Effector memory CD4-positive, alpha-beta T cell (primary cell): ENCODE measurements around the gene TMCO4.

Source experiments
- DNase-seq, 3 donors: peaks; one replicate each; pipeline ENCODE4 v3.0.0-alpha.2; 2020
- H3K27ac ChIP-seq: 2 replicates; pipeline ENCODE4 v1.7.0; 2013; ENCODE audit warnings: mild to moderate bottlenecking, low read length, moderate library complexity; ENCODE audit not compliant: insufficient read depth, poor library complexity, severe bottlenecking
- H3K27me3 ChIP-seq: replicated peaks from 2 replicates; pipeline ENCODE4 v1.7.0; 2013; ENCODE audit warnings: mild to moderate bottlenecking, low read length; ENCODE audit not compliant: insufficient read depth, control insufficient read depth, poor library complexity, severe bottlenecking
- H3K36me3 ChIP-seq: 2 replicates; pipeline ENCODE4 v1.7.0; 2013; ENCODE audit warnings: mild to moderate bottlenecking, low read length, moderate library complexity; ENCODE audit not compliant: control insufficient read depth, insufficient read depth
- H3K4me1 ChIP-seq: 2 replicates; pipeline ENCODE4 v1.7.0; 2013; ENCODE audit warnings: low read length, mild to moderate bottlenecking; ENCODE audit not compliant: control insufficient read depth, insufficient read depth, poor library complexity, severe bottlenecking
- H3K4me3 ChIP-seq: 2 replicates; pipeline ENCODE4 v1.7.0; 2013; ENCODE audit warnings: low read length, low read depth, mild to moderate bottlenecking; ENCODE audit not compliant: insufficient read depth, poor library complexity, severe bottlenecking
- H3K9me3 ChIP-seq: 2 replicates; pipeline ENCODE4 v1.7.0; 2013; ENCODE audit warnings: mild to moderate bottlenecking, low read length, moderate library complexity; ENCODE audit not compliant: control insufficient read depth

Gene TMCO4

DNA sequence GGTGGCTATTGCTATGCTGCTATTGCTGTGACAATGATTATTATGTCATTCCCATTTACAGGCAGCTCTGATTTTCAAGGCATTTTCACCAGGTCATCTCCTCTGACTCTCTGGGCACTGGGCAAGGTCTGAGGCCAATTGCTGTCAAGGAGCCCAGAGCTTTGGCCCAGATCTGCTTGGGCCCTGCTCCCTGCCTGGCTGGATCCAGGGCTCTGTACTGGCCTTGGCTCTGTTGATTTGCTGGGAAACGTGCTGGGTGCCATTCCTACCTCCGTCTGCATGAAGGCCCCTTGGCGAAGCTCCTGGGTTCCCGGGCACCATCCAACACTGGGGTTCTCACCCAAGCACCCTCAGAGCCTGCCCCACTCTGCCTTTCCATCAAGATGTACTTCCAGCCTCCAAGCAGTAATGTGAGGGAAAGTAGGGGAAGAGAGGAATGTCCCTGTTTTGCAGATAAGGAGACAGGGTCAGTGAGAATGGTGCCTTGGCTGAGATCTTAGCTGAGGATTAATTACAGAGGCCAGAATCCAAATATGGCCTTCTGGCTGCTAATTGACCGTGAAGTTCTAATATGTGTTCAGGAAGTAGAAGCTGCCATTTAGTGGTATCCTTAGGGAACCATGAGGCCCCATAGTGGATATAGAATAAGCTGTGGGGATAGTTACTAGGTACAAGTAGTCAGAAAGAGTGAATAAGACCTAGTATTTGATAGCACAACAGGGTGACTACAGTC is 71.1 kb downstream of the TMCO4 start:
- H3K27me3 ChIP-seq = no peaks in the 10 kb centered on the region
- no peak for DNase-seq

DNA sequence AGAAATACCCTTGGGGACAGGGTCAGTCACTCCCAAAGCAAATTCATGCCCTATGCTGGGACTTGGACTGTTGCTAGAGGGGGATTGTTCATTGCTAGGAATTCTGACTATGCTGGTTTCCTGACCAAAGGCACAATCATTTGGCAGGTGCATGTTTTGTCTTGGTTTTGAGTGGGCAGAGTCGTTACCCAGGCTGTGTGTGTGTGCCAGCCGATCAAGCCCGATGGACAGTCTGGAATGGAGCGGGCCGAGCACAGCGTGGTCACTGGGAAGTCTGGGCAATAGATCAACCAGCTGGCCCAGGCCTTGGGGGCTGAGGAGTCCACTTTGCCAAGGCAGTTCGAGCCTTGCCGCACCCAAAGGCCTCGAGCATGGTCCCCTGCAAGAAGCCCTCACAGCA is 74.1 kb downstream of the TMCO4 start:
- no peak overlapping the region for H3K27ac ChIP-seq
- no peaks in the 10 kb centered on the region for H3K27me3 ChIP-seq
- no peak for DNase-seq
- H3K9me3 ChIP-seq = peaks cover 4% of the 10 kb centered on the region
- H3K4me1 ChIP-seq = no peaks in the 10 kb centered on the region
- no peak overlapping the region for H3K4me3 ChIP-seq
- H3K36me3 ChIP-seq = peaks cover 8% of the 10 kb centered on the region

More for the DNA sequence above, 71.1 kb downstream of the TMCO4 start:
- H3K9me3 ChIP-seq = peaks cover 4% of the 10 kb centered on the region
- peaks cover 16% of the 10 kb centered on the region for H3K36me3 ChIP-seq
- no peak overlapping the region for H3K27ac ChIP-seq
- no peaks in the 10 kb centered on the region for H3K4me1 ChIP-seq
- no peak overlapping the region for H3K4me3 ChIP-seq

DNA sequence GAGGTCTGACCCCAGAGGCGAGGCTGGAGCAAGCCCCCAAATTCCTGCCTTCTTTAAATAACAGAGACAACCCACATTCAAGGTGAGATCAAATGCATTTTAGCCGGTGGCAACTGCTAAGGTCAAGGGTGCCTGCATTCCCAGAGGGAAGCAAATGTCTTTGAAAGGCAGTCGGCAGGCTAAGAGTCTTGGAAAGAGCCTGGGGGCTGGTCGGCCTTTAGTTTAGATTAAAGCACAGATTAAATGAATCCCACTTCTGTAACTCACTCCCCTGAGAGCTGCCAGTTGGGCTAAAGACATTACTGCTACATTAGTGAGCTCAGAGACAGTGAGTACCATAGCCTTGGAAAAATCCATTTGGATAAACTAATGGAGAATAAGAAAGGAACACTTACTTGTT is 75.8 kb downstream of the TMCO4 start:
- DNase-seq = no peak
- peaks cover 7% of the 10 kb centered on the region for H3K36me3 ChIP-seq
- no peaks in the 10 kb centered on the region for H3K9me3 ChIP-seq
- H3K4me3 ChIP-seq = no peak overlapping the region
- H3K4me1 ChIP-seq = no peaks in the 10 kb centered on the region
- H3K27ac ChIP-seq = no peak overlapping the region
- H3K27me3 ChIP-seq = no peaks in the 10 kb centered on the region

DNA sequence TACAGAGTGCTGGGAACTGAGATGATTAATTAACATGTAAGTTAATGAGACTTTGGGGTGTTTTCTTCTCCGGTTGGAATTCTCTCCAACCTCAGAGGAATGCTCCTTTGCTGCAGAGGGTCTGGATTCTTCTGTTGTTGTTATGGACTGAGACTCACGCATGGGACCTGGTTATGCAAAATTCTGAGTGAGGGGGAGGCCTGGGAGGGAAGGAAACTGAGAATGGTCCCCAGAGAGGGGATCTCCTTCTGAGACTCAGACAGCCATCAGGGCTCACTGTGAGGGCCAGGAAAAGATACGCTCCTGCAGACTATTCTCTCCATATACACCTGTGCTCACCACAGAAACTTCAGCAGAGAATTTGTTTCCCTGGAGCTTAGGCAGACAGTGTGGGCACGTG is 78.7 kb downstream of the TMCO4 start:
- Histone ChIP-seq H3K36me3 (no peaks in the 10 kb centered on the region), H3K4me1 (no peaks in the 10 kb centered on the region), H3K9me3 (no peaks in the 10 kb centered on the region), H3K27ac (no peak overlapping the region), H3K27me3 (no peaks in the 10 kb centered on the region), H3K4me3 (no peak overlapping the region)
- DNase-seq = no peak

DNA sequence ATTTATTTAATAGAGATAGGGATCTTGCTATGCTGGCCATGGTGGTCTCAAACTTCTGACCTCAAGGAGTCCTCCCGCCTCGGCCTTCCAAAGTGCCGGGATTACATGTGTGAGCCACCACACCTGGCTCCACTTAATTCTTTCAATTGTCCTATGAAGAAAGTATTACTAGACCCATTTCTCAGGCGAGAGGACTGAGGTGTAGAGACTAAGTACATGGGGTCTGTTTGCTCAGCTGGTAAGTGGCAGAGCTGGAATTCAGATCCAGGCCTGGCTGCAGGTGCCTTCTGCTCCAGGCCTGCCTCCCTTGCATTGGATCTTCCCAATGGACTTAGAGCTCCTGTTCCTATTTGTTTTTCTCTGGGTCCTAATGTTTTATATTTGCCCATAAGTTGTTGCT is 79.5 kb downstream of the TMCO4 start:
- H3K4me3 ChIP-seq = no peak overlapping the region
- H3K36me3 ChIP-seq = no peaks in the 10 kb centered on the region

DNA sequence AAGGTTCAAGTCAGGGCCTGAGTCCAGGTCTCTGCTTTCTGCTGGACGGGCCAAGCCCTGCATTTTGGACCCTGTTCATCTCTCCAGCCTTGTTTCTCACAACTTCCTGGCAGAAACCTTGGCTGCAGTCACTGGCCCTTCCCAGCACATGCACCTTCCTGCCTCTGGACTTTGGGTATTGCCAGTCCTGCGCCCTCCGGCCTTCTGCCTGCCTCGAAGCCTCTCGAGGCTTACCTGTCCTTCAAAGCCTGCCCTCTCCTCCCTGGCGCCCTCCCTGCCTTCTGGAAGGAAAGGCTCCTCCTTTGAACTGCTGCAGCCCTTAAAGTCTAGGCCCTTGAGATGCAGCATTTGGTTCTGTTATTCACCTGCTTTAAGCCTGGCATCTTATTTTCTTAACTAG is 82.2 kb downstream of the TMCO4 start:
- H3K4me3 ChIP-seq = no peak overlapping the region
- no peaks in the 10 kb centered on the region for H3K4me1 ChIP-seq
- DNase-seq = no peak
- H3K36me3 ChIP-seq = no peaks in the 10 kb centered on the region
- H3K9me3 ChIP-seq = no peaks in the 10 kb centered on the region
- H3K27ac ChIP-seq = no peak overlapping the region
- H3K27me3 ChIP-seq = no peaks in the 10 kb centered on the region

More for the DNA sequence above, 79.5 kb downstream of the TMCO4 start:
- Histone ChIP-seq H3K4me1 (no peaks in the 10 kb centered on the region), H3K9me3 (no peaks in the 10 kb centered on the region), H3K27ac (no peak overlapping the region), H3K27me3 (no peaks in the 10 kb centered on the region)
- DNase-seq = no peak

DNA sequence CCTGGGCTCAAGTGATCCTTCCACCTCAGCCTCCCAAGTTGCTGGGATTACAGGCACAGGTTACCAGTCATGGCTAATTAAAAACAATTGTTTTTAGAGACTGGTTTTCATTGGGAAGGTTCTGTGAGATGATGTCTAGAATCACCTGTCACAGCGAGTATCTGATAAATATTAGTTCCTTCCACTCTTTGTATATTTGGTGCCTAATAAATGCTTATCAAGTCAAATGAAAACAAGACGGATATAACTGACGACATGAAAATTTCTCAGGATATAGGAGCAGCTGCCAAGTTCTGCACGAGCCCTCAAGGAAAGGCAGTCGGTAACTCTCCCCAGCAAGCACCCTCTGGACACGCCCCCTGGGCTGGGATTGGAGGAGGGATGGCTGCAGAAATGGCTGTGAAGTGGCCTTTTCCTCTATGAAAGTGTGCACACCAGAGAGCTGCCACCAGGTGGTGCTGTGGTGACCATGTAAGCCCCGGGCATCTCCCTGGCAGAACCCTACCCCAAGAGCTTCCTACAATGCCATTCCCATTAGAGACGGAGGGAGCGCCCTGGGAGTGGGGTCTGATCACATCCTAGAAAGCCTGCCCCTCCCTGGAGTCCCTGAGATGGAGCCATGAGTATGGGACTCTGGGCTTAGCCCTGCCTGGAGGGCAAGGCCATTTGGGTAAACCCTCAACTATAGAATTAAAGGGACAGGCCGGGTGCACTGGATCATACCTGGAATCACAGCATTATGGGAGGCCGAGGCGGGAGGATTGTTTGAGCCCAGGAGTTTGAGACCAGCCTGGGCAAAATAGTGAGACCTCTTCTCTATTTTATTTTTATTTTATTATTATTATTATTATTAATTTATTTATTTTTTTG is 84.1 kb downstream of the TMCO4 start:
- DNase-seq = peak; percentile 43 to 65 (median 63)
- no peak overlapping the region for H3K4me3 ChIP-seq
- no peaks in the 10 kb centered on the region for H3K4me1 ChIP-seq
- no peak overlapping the region for H3K27ac ChIP-seq
- no peaks in the 10 kb centered on the region for H3K27me3 ChIP-seq
- H3K9me3 ChIP-seq = no peaks in the 10 kb centered on the region
- H3K36me3 ChIP-seq = no peaks in the 10 kb centered on the region

DNA sequence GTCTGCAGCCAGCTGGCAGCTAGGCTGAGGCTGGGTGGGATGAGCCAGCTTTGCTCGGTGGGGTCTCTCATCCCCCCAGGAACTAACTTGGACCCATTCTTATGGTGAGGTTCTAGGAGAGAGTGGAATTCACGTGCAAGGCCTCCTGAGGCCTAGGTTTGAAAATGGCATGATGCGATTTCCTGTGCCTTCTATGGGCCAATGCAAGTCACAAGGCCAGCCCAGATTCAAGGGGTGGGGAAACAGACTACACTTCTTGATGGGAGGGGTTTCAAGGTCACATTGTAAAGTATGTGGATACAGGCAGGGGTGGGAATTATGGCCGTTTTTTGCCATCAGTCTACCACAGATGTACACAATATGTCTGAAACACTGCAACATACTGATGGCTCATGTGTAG is 86.8 kb downstream of the TMCO4 start:
- no peaks in the 10 kb centered on the region for H3K9me3 ChIP-seq
- no peak overlapping the region for H3K27ac ChIP-seq
- no peak for DNase-seq
- H3K36me3 ChIP-seq = no peaks in the 10 kb centered on the region
- H3K4me1 ChIP-seq = no peaks in the 10 kb centered on the region
- no peak overlapping the region for H3K4me3 ChIP-seq
- no peaks in the 10 kb centered on the region for H3K27me3 ChIP-seq

DNA sequence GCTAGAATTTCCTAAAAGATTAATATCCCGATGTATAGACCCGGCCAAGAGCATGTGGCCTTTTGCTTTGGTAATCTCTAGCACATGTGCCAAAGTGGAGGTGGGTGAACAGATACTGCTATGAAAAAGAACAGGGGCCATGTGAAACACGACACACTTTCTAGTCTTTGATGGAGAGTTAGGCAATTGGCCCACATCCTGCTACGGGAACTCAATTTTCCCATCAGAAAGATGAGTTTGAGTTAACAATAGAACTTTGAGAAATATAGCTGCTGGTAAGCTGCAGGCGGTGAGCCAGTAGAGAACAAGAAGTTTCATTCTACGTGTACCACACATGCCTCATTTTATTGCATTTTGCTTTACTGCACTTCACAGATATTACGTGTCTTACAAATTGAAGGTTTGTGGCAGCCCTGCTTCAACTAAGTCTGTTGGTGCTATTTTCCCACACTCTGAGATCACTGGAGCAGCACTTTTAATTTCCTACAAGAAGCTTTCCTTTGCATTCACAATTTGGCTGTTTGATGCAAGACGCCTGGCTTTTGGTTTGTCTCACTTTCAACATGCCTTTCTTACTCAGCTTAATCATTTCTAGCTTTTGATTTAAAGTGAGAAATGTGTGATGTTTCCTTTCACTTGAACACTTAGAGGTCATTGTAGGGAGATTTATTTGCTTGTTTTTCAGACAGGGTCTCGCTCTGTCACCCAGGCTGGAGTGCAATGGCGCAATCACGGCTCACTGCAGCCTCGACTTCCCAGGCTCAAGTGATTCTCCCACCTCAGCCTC is 88.7 kb downstream of the TMCO4 start:
- Histone ChIP-seq H3K36me3 (no peaks in the 10 kb centered on the region), H3K9me3 (no peaks in the 10 kb centered on the region), H3K27me3 (no peaks in the 10 kb centered on the region), H3K4me1 (no peaks in the 10 kb centered on the region), H3K4me3 (no peak overlapping the region), H3K27ac (no peak overlapping the region)
- no peak for DNase-seq
